Measurements from ENCODE around the gene C2orf76. TPM values are rescaled to one million over a fixed set of nuclear protein-coding genes. Genes with fewer than 3 reads are reported as not detected.

Gene C2orf76
- total and polyA plus RNA-seq, 12 donors, result 2.2 to 47.4 (median 16.9) TPM

DNA sequence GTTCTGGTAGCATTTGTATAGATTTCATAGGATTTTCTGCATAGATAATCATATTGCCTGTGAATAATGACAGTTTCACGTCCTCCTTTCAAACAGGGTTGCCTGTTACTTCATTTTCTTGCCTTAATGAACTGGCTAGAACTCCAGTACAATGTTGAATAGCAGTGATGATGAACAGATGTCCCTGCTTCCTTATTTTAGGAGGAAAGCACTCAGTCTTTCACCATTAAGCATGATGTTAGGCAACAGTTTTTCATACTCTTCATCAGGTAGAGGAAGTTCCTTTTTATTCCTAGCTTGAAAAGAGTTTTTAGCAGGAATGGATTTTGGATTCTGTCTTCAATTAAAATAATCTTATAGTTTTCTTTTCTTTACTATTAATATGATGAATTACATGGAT, 39.7 kb downstream of the C2orf76 start:
- Histone ChIP-seq H3K27ac (no peak overlapping the region), H3K9me3 (replicated peaks in 1 of 3) (no peaks in the 10 kb centered on the region), H3K27me3 (no peaks in the 10 kb centered on the region), H3K4me3 (no peak overlapping the region), H3K4me1 (replicated peaks in 1 of 2) (no peaks in the 10 kb centered on the region), H3K36me3 (replicated peaks in 1 of 2) (no peaks in the 10 kb centered on the region)
- no peak for DNase-seq
- intact Hi-C loops (cut with DNase I), result no loop called here
- TF ChIP-seq, protein P1, sequence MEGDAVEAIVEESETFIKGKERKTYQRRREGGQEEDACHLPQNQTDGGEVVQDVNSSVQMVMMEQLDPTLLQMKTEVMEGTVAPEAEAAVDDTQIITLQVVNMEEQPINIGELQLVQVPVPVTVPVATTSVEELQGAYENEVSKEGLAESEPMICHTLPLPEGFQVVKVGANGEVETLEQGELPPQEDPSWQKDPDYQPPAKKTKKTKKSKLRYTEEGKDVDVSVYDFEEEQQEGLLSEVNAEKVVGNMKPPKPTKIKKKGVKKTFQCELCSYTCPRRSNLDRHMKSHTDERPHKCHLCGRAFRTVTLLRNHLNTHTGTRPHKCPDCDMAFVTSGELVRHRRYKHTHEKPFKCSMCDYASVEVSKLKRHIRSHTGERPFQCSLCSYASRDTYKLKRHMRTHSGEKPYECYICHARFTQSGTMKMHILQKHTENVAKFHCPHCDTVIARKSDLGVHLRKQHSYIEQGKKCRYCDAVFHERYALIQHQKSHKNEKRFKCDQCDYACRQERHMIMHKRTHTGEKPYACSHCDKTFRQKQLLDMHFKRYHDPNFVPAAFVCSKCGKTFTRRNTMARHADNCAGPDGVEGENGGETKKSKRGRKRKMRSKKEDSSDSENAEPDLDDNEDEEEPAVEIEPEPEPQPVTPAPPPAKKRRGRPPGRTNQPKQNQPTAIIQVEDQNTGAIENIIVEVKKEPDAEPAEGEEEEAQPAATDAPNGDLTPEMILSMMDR (IDR thresholded peaks at IDR 0.05), result no peak
- TF ChIP-seq POLR2A (IDR thresholded peaks at IDR 0.05), result no peak
- 73 to 92% (median 79%) methylated on average over 1 of the region's 1 CpG for WGBS, 4 donors

DNA sequence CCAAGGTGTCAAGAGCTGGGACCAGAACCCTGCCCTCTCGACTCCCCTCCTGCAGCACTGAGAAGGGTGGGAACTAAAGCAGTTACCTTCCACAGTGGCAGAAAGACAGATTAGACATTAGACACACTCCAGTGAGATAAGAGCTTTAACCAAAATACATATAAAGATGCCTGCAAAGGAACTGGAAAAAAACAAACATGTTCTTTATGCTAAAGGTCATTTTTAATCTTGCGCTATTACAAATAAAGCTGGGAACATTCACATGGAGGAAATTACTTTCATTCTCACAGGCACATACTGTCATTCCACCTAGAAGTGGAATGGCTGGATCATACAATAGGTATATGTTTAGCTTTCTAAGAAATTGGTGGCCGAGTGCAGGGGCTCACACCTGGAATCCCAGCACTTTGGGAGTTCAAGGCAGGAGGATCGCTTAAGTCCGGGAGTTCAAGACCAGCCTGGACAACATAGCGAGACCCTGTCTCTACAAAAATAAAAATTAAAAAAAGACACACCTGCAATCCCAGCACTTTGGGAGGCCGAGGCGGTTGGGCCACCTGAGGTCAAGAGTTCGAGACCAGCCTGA, 41.9 kb downstream of the C2orf76 start:
- Histone ChIP-seq H3K36me3 (replicated peaks in 1 of 2) (no peaks in the 10 kb centered on the region), H3K4me1 (replicated peaks in 1 of 2) (no peaks in the 10 kb centered on the region), H3K27ac (no peak overlapping the region), H3K9me3 (replicated peaks in 1 of 3) (no peaks in the 10 kb centered on the region), H3K4me3 (no peak overlapping the region), H3K27me3 (no peaks in the 10 kb centered on the region)
- 95% methylated on average over 9 of the region's 9 CpGs for WGBS, 4 donors
- intact Hi-C loops (cut with DNase I), result no loop called here
- no peak for DNase-seq
- TF ChIP-seq POLR2A (IDR thresholded peaks at IDR 0.05), result no peak
- TF ChIP-seq, protein P1 (IDR thresholded peaks at IDR 0.05), result no peak

DNA sequence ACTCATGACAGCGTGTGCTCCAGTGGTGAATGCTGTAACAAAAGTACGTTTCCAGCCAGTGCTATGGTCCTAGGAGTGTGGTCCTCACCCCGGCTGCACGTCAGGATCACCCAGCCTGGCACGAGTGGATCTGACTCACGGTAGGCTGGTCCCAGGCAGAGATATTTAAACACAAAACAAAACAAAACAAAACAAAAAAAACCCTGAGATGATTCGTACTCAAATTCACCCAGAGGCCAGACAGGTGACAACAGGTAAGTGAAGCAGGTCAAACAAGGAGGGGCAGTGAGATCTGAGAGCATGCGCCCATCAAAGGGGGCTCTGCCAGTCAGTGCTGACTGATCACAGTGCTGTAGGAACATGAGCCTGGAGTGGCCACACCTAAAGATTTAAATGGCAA, 43.2 kb downstream of the C2orf76 start:
- TF ChIP-seq, protein P1 (IDR thresholded peaks at IDR 0.05), result no peak
- TF ChIP-seq POLR2A (IDR thresholded peaks at IDR 0.05), result no peak
- intact Hi-C loops (cut with DNase I), result no loop called here
- Histone ChIP-seq H3K36me3 (replicated peaks in 1 of 2) (no peaks in the 10 kb centered on the region), H3K4me3 (no peak overlapping the region), H3K4me1 (replicated peaks in 1 of 2) (no peaks in the 10 kb centered on the region), H3K27ac (peak overlapping the region in 1 of 5 donors; percentile 19), H3K27me3 (no peaks in the 10 kb centered on the region), H3K9me3 (replicated peaks in 1 of 3) (no peaks in the 10 kb centered on the region)
- WGBS, 4 donors, result 48 to 75% (median 58%) methylated on average over 8 of the region's 8 CpGs
- DNase-seq, result peak in 4 of 7 donors; percentile 37 to 61 (median 50)

DNA sequence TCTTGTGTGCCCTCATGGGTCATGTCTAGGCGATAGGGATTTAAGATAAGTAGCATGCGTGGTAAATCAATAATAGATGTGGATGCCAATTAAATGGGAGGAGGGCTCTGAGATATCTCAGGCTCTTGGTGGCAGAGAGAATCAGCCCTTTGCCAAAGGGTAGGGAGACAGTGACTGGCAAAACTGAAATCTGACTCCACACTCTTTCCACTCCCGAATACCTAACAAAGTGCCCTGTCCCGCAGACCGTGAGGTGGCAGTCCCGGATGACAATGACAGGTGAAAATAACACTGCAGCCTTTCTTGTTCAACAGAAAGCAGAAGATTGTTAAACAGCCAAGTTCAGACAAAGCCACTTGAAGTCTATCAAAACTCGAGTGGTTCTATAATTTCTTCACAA, 47.0 kb downstream of the C2orf76 start:
- TF ChIP-seq, protein P1 (IDR thresholded peaks at IDR 0.05), result no peak
- no peak for TF ChIP-seq POLR2A (IDR thresholded peaks at IDR 0.05)
- 83 to 91% (median 87%) methylated on average over 7 of the region's 7 CpGs for WGBS, 4 donors

More for the DNA sequence above, 47.0 kb downstream of the C2orf76 start:
- no peak for DNase-seq
- Histone ChIP-seq H3K4me3 (no peak overlapping the region), H3K4me1 (replicated peaks in 1 of 2) (no peaks in the 10 kb centered on the region), H3K27ac (no peak overlapping the region), H3K36me3 (replicated peaks in 1 of 2) (no peaks in the 10 kb centered on the region), H3K9me3 (replicated peaks in 1 of 3) (no peaks in the 10 kb centered on the region), H3K27me3 (no peaks in the 10 kb centered on the region)
- intact Hi-C loops (cut with DNase I), result no loop called here

Data from adrenal gland (tissue), 12 donors.